Upper lobe of left lung (tissue), 6 donors: ENCODE measurements around the gene PARD3B. TPM values are rescaled to one million over a fixed set of nuclear protein-coding genes. Genes with fewer than 3 reads are reported as not detected.

Source experiments
- ATAC-seq, 2 donors: fragments of 200-7000 bp; cut with Tn5 transposase; one replicate each; pipeline ENCODE4 v1.9.1; 2022; ENCODE audit warnings: mild to moderate bottlenecking in 2 of 2, moderate library complexity in 2 of 2; ENCODE audit not compliant: low FRiP score in 2 of 2
- DNase-seq, 2 donors: peaks; one replicate each; pipeline ENCODE4 v3.0.0-alpha.2; 2019 to 2020
- H3K27ac ChIP-seq, 4 donors: fragments of 200-600 bp; sonication (generic); one replicate each; pipeline ENCODE4 v1.5.1; 2016 to 2019
- H3K27me3 ChIP-seq, 4 donors: fragments of 200-600 bp; sonication (generic); one replicate each; pipeline ENCODE4 v1.5.1; 2017 to 2019
- H3K36me3 ChIP-seq, 4 donors: fragments of 200-600 bp; sonication (generic); one replicate each; pipeline ENCODE4 v1.5.1; 2016 to 2019
- H3K4me1 ChIP-seq, 4 donors: fragments of 200-600 bp; sonication (generic); one replicate each; pipeline ENCODE4 v1.5.1; 2018 to 2019
- H3K4me3 ChIP-seq, 4 donors: fragments of 200-600 bp; sonication (generic); one replicate each; pipeline ENCODE4 v1.5.1; 2017 to 2019; ENCODE audit warnings: mild to moderate bottlenecking in 2 of 4, moderate library complexity in 1 of 4
- H3K9me3 ChIP-seq, 4 donors: fragments of 200-600 bp; sonication (generic); one replicate each; pipeline ENCODE4 v1.5.1; 2018 to 2019
- CTCF ChIP-seq, 6 experiments: fragments of 450-650 bp in 4 of 6; fragments of 200-600 bp in 2 of 6; sonication (generic) in 2 of 6; IDR thresholded peaks; one replicate each; pipeline ENCODE4 v1.5.1; 2016 to 2019; ENCODE audit warnings: antibody characterized with exemption in 6 of 6
- EP300 ChIP-seq, 4 donors: sonication (generic); formaldehyde crosslinking; IDR thresholded peaks; one replicate each; pipeline ENCODE4 v1.5.1; 2017; ENCODE audit warnings: antibody characterized with exemption in 4 of 4, control low read depth in 2 of 4
- POLR2A ChIP-seq, 4 donors: fragments of 450-650 bp; IDR thresholded peaks; one replicate each; pipeline ENCODE4 v1.5.1; 2016 to 2017; ENCODE audit warnings: antibody characterized with exemption in 4 of 4, mild to moderate bottlenecking in 2 of 4
- POLR2AphosphoS5 ChIP-seq, 2 donors: sonication (generic); formaldehyde crosslinking; IDR thresholded peaks; one replicate each; pipeline ENCODE4 v1.5.1; 2017; ENCODE audit warnings: antibody characterized with exemption in 2 of 2
- WGBS, 2 donors: methylation state at CpG; one replicate each; pipeline ENCODE4 v1.1.5; 2017 to 2018; 5-methylcytosine and 5-hydroxymethylcytosine counted together
- total RNA-seq, 6 donors: library from RNA; depleted of rRNA in 4 of 6; stranded (reverse); fragments of >200 nt in 4 of 6; gene quantifications; one replicate each; pipeline versions ENCODE4 v1.1.0 to v1.2.1, GENCODE V29; 2016 to 2021
- donor health status: DM: no; HTN: no; CAD: no; lungs with moderate emphysema.
- donor health status: DM: no; HTN: yes; CAD: no; lungs with severe emphysema.

Gene PARD3B
- total RNA-seq, 6 donors from 2014 or later: 17.8 to 44.9 (median 24.2) TPM

GRCh38 chr2:205161156-205161839 lies 616.0 kb downstream of the PARD3B start:
- Histone ChIP-seq H3K9me3 (no peaks in the 10 kb centered on the region), H3K27me3 (no peaks in the 10 kb centered on the region), H3K4me1 (no peaks in the 10 kb centered on the region), H3K36me3 (peaks cover 0 to 6% (median 3%) of the 10 kb centered on the region in 4 donors), H3K4me3 (no peak overlapping the region), H3K27ac (no peak overlapping the region)
- no peak for TF ChIP-seq CTCF (IDR thresholded peaks at IDR 0.05)
- TF ChIP-seq EP300 (IDR thresholded peaks at IDR 0.05): no peak
- TF ChIP-seq POLR2AphosphoS5 (IDR thresholded peaks at IDR 0.05): no peak
- TF ChIP-seq POLR2A (IDR thresholded peaks at IDR 0.05): no peak
- no peak for ATAC-seq
- WGBS, 2 donors: 83 to 90% methylated on average over 5 of the region's 5 CpGs
- no peak for DNase-seq

- Histone ChIP-seq H3K4me3 (no peak overlapping the region), H3K27me3 (no peaks in the 10 kb centered on the region), H3K27ac (no peak overlapping the region), H3K4me1 (no peaks in the 10 kb centered on the region), H3K9me3 (no peaks in the 10 kb centered on the region), H3K36me3 (no peaks in the 10 kb centered on the region)
- 60 to 87% methylated on average over 1 to 2 of the region's 2 CpGs for WGBS, 2 donors
- ATAC-seq (no peak), DNase-seq (no peak)
- TF ChIP-seq POLR2A (IDR thresholded peaks at IDR 0.05) (no peak), CTCF (IDR thresholded peaks at IDR 0.05) (no peak), POLR2AphosphoS5 (IDR thresholded peaks at IDR 0.05) (no peak), EP300 (IDR thresholded peaks at IDR 0.05) (no peak)
These were observed 621.5 kb downstream of the PARD3B start for GRCh38 chr2:205166745-205167144.

GRCh38 chr2:205169012-205169411 lies 623.7 kb downstream of the PARD3B start:
- TF ChIP-seq POLR2AphosphoS5 (IDR thresholded peaks at IDR 0.05) (no peak), EP300 (IDR thresholded peaks at IDR 0.05) (no peak), POLR2A (IDR thresholded peaks at IDR 0.05) (no peak), CTCF (IDR thresholded peaks at IDR 0.05) (no peak)
- Histone ChIP-seq H3K9me3 (no peaks in the 10 kb centered on the region), H3K27ac (no peak overlapping the region), H3K4me3 (no peak overlapping the region), H3K36me3 (peaks cover 0 to 3% (median 0%) of the 10 kb centered on the region in 4 donors), H3K4me1 (no peaks in the 10 kb centered on the region), H3K27me3 (no peaks in the 10 kb centered on the region)
- DNase-seq: no peak
- 94% methylated on average over 2 of the region's 2 CpGs for WGBS, 2 donors
- no peak for ATAC-seq

GRCh38 chr2:205169464-205169863 lies 624.2 kb downstream of the PARD3B start:
- no peak for ATAC-seq
- Histone ChIP-seq H3K4me3 (no peak overlapping the region), H3K27ac (no peak overlapping the region), H3K4me1 (no peaks in the 10 kb centered on the region), H3K36me3 (peaks cover 0 to 3% (median 0%) of the 10 kb centered on the region in 4 donors), H3K27me3 (no peaks in the 10 kb centered on the region), H3K9me3 (no peaks in the 10 kb centered on the region)
- no peak for TF ChIP-seq CTCF (IDR thresholded peaks at IDR 0.05)
- TF ChIP-seq POLR2A (IDR thresholded peaks at IDR 0.05): no peak
- TF ChIP-seq EP300 (IDR thresholded peaks at IDR 0.05): no peak
- no peak for TF ChIP-seq POLR2AphosphoS5 (IDR thresholded peaks at IDR 0.05)
- WGBS, 2 donors: 30 to 46% methylated on average over 3 of the region's 3 CpGs
- DNase-seq: no peak

GRCh38 chr2:205170399-205170798 lies 625.1 kb downstream of the PARD3B start:
- TF ChIP-seq POLR2AphosphoS5 (IDR thresholded peaks at IDR 0.05): no peak
- no peak for TF ChIP-seq EP300 (IDR thresholded peaks at IDR 0.05)
- TF ChIP-seq POLR2A (IDR thresholded peaks at IDR 0.05): no peak
- TF ChIP-seq CTCF (IDR thresholded peaks at IDR 0.05): no peak
- DNase-seq (peak in 1 of 2 donors; percentile 10), ATAC-seq (no peak)
- peaks cover 0 to 3% (median 0%) of the 10 kb centered on the region in 4 donors for H3K36me3 ChIP-seq
- no peak overlapping the region for H3K4me3 ChIP-seq
- H3K4me1 ChIP-seq: no peaks in the 10 kb centered on the region
- 93 to 94% methylated on average over 12 of the region's 12 CpGs for WGBS, 2 donors
- H3K27ac ChIP-seq: no peak overlapping the region
- no peaks in the 10 kb centered on the region for H3K27me3 ChIP-seq
- no peaks in the 10 kb centered on the region for H3K9me3 ChIP-seq
